H1 (cell line): ENCODE measurements around the gene ZSCAN4. TPM values are rescaled to one million over a fixed set of nuclear protein-coding genes. Genes with fewer than 3 reads are reported as not detected.

ENCODE experiments used
- CTCF ChIA-PET: fragments of 300-600 bp; sonication (Branson Sonifier 250); formaldehyde crosslinking; loops from one replicate; lab custom pipeline; 2021; ENCODE audit not compliant: partially characterized antibody; lab: Charles Lee
- POLR2A ChIA-PET: fragments of 300-600 bp; sonication (Branson Sonifier 250); formaldehyde crosslinking; loops from one replicate; lab custom pipeline; 2021; ENCODE audit warnings: inconsistent platforms; ENCODE audit not compliant: partially characterized antibody; lab: Charles Lee
- DNase-seq, 2 experiments: peaks; one replicate each; pipeline versions ENCODE4 v3.0.0 to v3.0.0-alpha.2; 2010 to 2022; ENCODE audit warnings: low spot score in 2 of 2, low read depth in 1 of 2, mixed read lengths in 1 of 2
- FAIRE-seq: peaks from 2 replicates; lab custom pipeline; 2011; peaks lifted over from hg19 to GRCh38; lab: Jason Lieb, UNC
- H2AFZ ChIP-seq: 2 replicates; pipeline ENCODE4 v1.8.1; 2012; ENCODE audit warnings: low read length, inconsistent platforms
- H2AK5ac ChIP-seq: 2 replicates; pipeline ENCODE4 v1.6.1; 2013; ENCODE audit warnings: low read depth, low read length
- H2BK120ac ChIP-seq: replicated peaks from 2 replicates; pipeline ENCODE3; 2013; ENCODE audit warnings: low read depth, low read length, inconsistent platforms
- H2BK12ac ChIP-seq: 2 replicates; pipeline ENCODE4 v1.6.1; 2013; ENCODE audit warnings: low read depth, low read length
- H2BK15ac ChIP-seq: 2 replicates; pipeline ENCODE4 v1.6.1; 2013; ENCODE audit warnings: low read length
- H2BK20ac ChIP-seq: 2 replicates; pipeline ENCODE4 v1.6.1; 2013; ENCODE audit warnings: low read length
- H2BK5ac ChIP-seq: 2 replicates; pipeline ENCODE4 v1.6.1; 2013; ENCODE audit warnings: low read depth, low read length
- H3K14ac ChIP-seq: 2 replicates; pipeline ENCODE4 v1.6.1; 2013; ENCODE audit warnings: inconsistent platforms; ENCODE audit not compliant: insufficient read length
- H3K18ac ChIP-seq: 2 replicates; pipeline ENCODE4 v1.6.1; 2013; ENCODE audit warnings: low read length; ENCODE audit errors: extremely low read depth
- H3K23ac ChIP-seq: 2 replicates; pipeline ENCODE4 v1.6.1; 2013; ENCODE audit warnings: inconsistent platforms; ENCODE audit not compliant: insufficient read length
- H3K23me2 ChIP-seq: 2 replicates; pipeline ENCODE4 v1.6.1; 2013; ENCODE audit warnings: low read depth, low read length
- H3K27ac ChIP-seq: 2 replicates; pipeline ENCODE4 v1.6.1; 2011; ENCODE audit warnings: low read depth, low read length, inconsistent platforms
- H3K27me3 ChIP-seq, 4 experiments: replicated peaks in 1 of 4; 1 replicate in 1 of 4; 2 replicates in 3 of 4; pipeline versions ENCODE4 v1.6.1 to v1.8.1; 2011 to 2013; ENCODE audit warnings: low read length in 3 of 4, mild to moderate bottlenecking in 3 of 4, inconsistent platforms in 2 of 4, mixed read lengths in 2 of 4, moderate library complexity in 1 of 4; ENCODE audit not compliant: control insufficient read depth in 3 of 4, insufficient read depth in 3 of 4; ENCODE audit errors: extremely low read depth in 1 of 4
- H3K36me3 ChIP-seq, 4 experiments: 2 replicates each; pipeline versions ENCODE4 v1.6.1 to v1.8.1; 2011 to 2013; ENCODE audit warnings: mild to moderate bottlenecking in 4 of 4, low read length in 3 of 4, moderate library complexity in 2 of 4, control low read depth in 1 of 4, inconsistent platforms in 1 of 4; ENCODE audit not compliant: insufficient read depth in 4 of 4, control insufficient read depth in 2 of 4
- H3K4ac ChIP-seq: replicated peaks from 2 replicates; pipeline ENCODE3; 2013; ENCODE audit warnings: low read length, low read depth, mixed read lengths, inconsistent platforms; ENCODE audit not compliant: insufficient read length
- H3K4me1 ChIP-seq, 4 experiments: replicated peaks in 1 of 4; 1 replicate in 1 of 4; 2 replicates in 3 of 4; pipeline versions ENCODE4 v1.6.1 to v1.8.1; 2011 to 2013; ENCODE audit warnings: low read length in 3 of 4, inconsistent platforms in 2 of 4, mixed read lengths in 1 of 4; ENCODE audit not compliant: insufficient read depth in 4 of 4, control insufficient read depth in 3 of 4
- H3K4me2 ChIP-seq, 2 experiments: 2 replicates each; pipeline versions ENCODE4 v1.6.1 to v1.8.1; 2011 to 2013; ENCODE audit warnings: low read depth in 2 of 2, low read length in 2 of 2, control low read depth in 1 of 2, inconsistent platforms in 1 of 2, mild to moderate bottlenecking in 1 of 2; ENCODE audit not compliant: insufficient read depth in 1 of 2
- H3K4me3 ChIP-seq, 4 experiments: fragments of 200-600, 300-600 bp in 1 of 4; sonication (generic), shearing (Covaris generic), sonication (Bioruptor Twin) in 1 of 4; 2 replicates each; pipeline versions ENCODE4 v1.5.1 to v1.8.1; 2011 to 2016; ENCODE audit warnings: low read length in 4 of 4, low read depth in 3 of 4, control low read depth in 2 of 4, inconsistent platforms in 2 of 4, mild to moderate bottlenecking in 2 of 4, mixed read lengths in 1 of 4, moderate library complexity in 1 of 4; ENCODE audit not compliant: insufficient read depth in 2 of 4; ENCODE audit errors: extremely low read depth in 1 of 4
- H3K56ac ChIP-seq: replicated peaks from 2 replicates; pipeline ENCODE3; 2013; ENCODE audit warnings: low read depth, mild to moderate bottlenecking, mixed read lengths, low read length, inconsistent platforms; ENCODE audit not compliant: insufficient read length
- H3K79me1 ChIP-seq: 2 replicates; pipeline ENCODE4 v1.6.1; 2013; ENCODE audit warnings: low read depth, low read length, control low read depth
- H3K79me2 ChIP-seq, 2 experiments: 2 replicates each; pipeline versions ENCODE4 v1.6.1 to v1.8.1; 2012 to 2013; ENCODE audit warnings: low read length in 2 of 2, mild to moderate bottlenecking in 2 of 2, inconsistent platforms in 1 of 2; ENCODE audit not compliant: insufficient read depth in 2 of 2, control insufficient read depth in 1 of 2
- H3K9ac ChIP-seq, 4 experiments: replicated peaks in 1 of 4; 1 replicate in 1 of 4; 2 replicates in 3 of 4; pipeline versions ENCODE4 v1.6.1 to v1.8.1; 2011 to 2013; ENCODE audit warnings: low read depth in 3 of 4, low read length in 3 of 4, control low read depth in 2 of 4, mild to moderate bottlenecking in 2 of 4, moderate library complexity in 2 of 4, inconsistent platforms in 1 of 4; ENCODE audit errors: extremely low read depth in 1 of 4
- H3K9me3 ChIP-seq, 2 experiments: 2 replicates each; pipeline versions ENCODE4 v1.6.1 to v1.8.1; 2012 to 2013; ENCODE audit warnings: mild to moderate bottlenecking in 2 of 2, moderate library complexity in 2 of 2, control low read depth in 1 of 2, inconsistent platforms in 1 of 2, low read depth in 1 of 2, low read length in 1 of 2, mixed read lengths in 1 of 2; ENCODE audit not compliant: insufficient read depth in 2 of 2
- H4K20me1 ChIP-seq, 2 experiments: replicated peaks in 1 of 2; 2 replicates each; pipeline versions ENCODE3 to v1.8.1; 2011 to 2013; ENCODE audit warnings: inconsistent platforms in 2 of 2, low read length in 2 of 2, mild to moderate bottlenecking in 1 of 2; ENCODE audit not compliant: insufficient read depth in 2 of 2, control insufficient read depth in 1 of 2
- H4K5ac ChIP-seq: 2 replicates; pipeline ENCODE4 v1.6.1; 2013; ENCODE audit warnings: low read length, low read depth, mixed read lengths, inconsistent platforms; ENCODE audit not compliant: insufficient read length
- H4K8ac ChIP-seq: 2 replicates; pipeline ENCODE4 v1.8.0; 2013; ENCODE audit warnings: mild to moderate bottlenecking, moderate library complexity, low read length, inconsistent platforms; ENCODE audit not compliant: insufficient read depth; ENCODE audit errors: extremely low read depth
- H4K91ac ChIP-seq: replicated peaks from 2 replicates; pipeline ENCODE3; 2013; ENCODE audit warnings: low read length, mixed read lengths, inconsistent platforms; ENCODE audit not compliant: insufficient read length
- BCL11A ChIP-seq, 2 experiments: IDR thresholded peaks; one replicate each; pipeline ENCODE4 v1.6.1; 2011; ENCODE audit warnings: low read depth in 2 of 2, low read length in 2 of 2, mild to moderate bottlenecking in 2 of 2
- HDAC6 ChIP-seq: IDR thresholded peaks from one replicate; pipeline ENCODE4 v1.7.1; 2012; ENCODE audit warnings: low read depth, mild to moderate bottlenecking, inconsistent platforms, low read length, moderate library complexity
- KDM4A ChIP-seq: IDR thresholded peaks from one replicate; pipeline ENCODE4 v1.7.1; 2012; ENCODE audit warnings: low read depth, mild to moderate bottlenecking, moderate library complexity, low read length, inconsistent platforms; ENCODE audit not compliant: severe bottlenecking
- PHF8 ChIP-seq: fragments of 200-600 bp; sonication (generic); conservative IDR thresholded peaks from 2 replicates; pipeline ENCODE4 v1.7.1; 2012; ENCODE audit warnings: low read depth, mild to moderate bottlenecking, inconsistent platforms, low read length, moderate library complexity
- POLR2A ChIP-seq, 2 experiments: IDR thresholded peaks; 1 replicate in 1 of 2; 2 replicates in 1 of 2; pipeline ENCODE4 v1.6.1; 2011; ENCODE audit warnings: low read depth in 2 of 2, low read length in 2 of 2, mild to moderate bottlenecking in 2 of 2; ENCODE audit errors: control extremely low read depth in 1 of 2
- RFX5 ChIP-seq: IDR thresholded peaks from 2 replicates; pipeline ENCODE4 v1.6.1; 2011; ENCODE audit warnings: low read depth, low read length, improper control_type of control experiment, borderline replicate concordance
- SIX5 ChIP-seq: IDR thresholded peaks from 2 replicates; pipeline ENCODE4 v1.6.1; 2011; ENCODE audit warnings: mild to moderate bottlenecking, low read depth, low read length
- SP1 ChIP-seq: IDR thresholded peaks from 2 replicates; pipeline ENCODE4 v1.6.1; 2011; ENCODE audit warnings: low read depth, low read length
- SP4 ChIP-seq: IDR thresholded peaks from 2 replicates; pipeline ENCODE4 v1.6.1; 2012; ENCODE audit warnings: low read length, inconsistent platforms
- SRF ChIP-seq: IDR thresholded peaks from 2 replicates; pipeline ENCODE4 v1.6.1; 2011; ENCODE audit warnings: mild to moderate bottlenecking, low read depth, low read length, moderate library complexity
- TAF1 ChIP-seq: IDR thresholded peaks from 2 replicates; pipeline ENCODE4 v1.6.1; 2011; ENCODE audit warnings: mild to moderate bottlenecking, low read depth, low read length
- TEAD4 ChIP-seq: IDR thresholded peaks from 2 replicates; pipeline ENCODE4 v1.6.1; 2012; ENCODE audit warnings: low read depth, low read length, inconsistent platforms, mixed read lengths
- YY1 ChIP-seq: IDR thresholded peaks from 2 replicates; pipeline ENCODE4 v1.6.1; 2011; ENCODE audit warnings: low read depth, mild to moderate bottlenecking, low read length
- WGBS, 2 experiments: shearing (Covaris generic) in 1 of 2; methylation state at CpG; one replicate each; pipeline versions ENCODE4 v1.1.6 to v1.1.7; 2013 to 2015; ENCODE audit warnings: low lambda C conversion rate in 2 of 2, mixed read lengths in 2 of 2, inconsistent platforms in 1 of 2, low coverage in 1 of 2, missing lambda C conversion rate in 1 of 2; ENCODE audit not compliant: insufficient replicate concordance in 2 of 2, insufficient coverage in 1 of 2, insufficient read length in 1 of 2; ENCODE audit errors: extremely low coverage in 1 of 2, missing lambda C conversion rate in 1 of 2; 5-methylcytosine and 5-hydroxymethylcytosine counted together
- polyA plus RNA-seq, 7 experiments: library from polyadenylated mRNA; depleted of rRNA in 3 of 7; stranded (reverse) in 5 of 7; unstranded in 2 of 7; fragments of >200 nt in 5 of 7; fragments of 200-250 nt in 2 of 7; gene quantifications; 1 replicate in 5 of 7; 2 replicates in 1 of 7; 4 replicates in 1 of 7; pipeline versions ENCODE4 v1.2.1 to v1.2.3, GENCODE V29; 2011 to 2013; ENCODE audit warnings: missing spikeins in 2 of 7, mixed read lengths in 2 of 7
- total RNA-seq: library from RNA; stranded (reverse); fragmentation: NEBNext Ultra II Directional; extraction: Animal tissue kit (Norgen Biotek cat#: 25700); gene quantifications from 2 replicates; pipeline ENCODE4 v1.2.1, GENCODE V29; 2021

ZSCAN4 gene
- total and polyA plus RNA-seq, 2 of the 8 experiments (the other 6 are each of a cell fraction or from before 2014, with no cell fraction given) = not detected

DNA sequence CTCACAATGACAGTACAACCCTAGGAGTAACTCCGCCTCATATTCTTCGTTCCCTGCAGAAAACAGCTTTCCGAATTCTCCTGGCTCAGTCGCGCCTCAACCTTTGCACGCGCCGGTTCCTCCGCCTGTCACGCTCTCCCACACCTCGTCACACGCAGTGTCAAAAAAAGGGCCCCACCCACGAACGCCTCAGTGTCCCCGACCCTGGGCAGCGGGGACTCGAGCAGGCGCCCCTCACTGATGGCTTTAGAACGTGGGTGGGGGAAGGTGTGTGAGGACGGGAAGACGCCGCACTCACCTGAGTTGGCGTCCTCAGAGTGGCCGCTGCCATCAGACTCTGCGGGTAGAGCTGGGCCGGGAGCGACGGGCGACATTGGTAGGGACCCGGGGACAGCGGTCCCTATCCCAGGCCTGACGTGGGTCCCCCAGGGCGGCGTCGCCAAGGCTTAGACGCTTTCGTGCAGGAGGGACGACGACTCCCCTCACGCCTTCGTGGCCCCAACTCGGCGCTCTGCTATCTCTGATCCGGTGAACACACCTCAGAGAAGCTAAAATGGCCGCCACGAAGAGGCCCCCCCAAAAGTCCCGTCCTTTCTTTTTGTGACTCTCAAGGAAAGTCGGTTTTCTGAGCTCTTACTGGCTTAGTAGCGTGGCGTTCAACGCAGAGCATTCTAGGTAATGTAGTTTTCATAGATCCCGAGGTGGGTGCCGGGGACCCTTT is 40.1 kb downstream of the ZSCAN4 start, which contains the start of gene ZNF154:
ZNF154 (minus strand) TSS at position 564 of the 721 bp plus-strand sequence; CDS start at position 331, 233 bp downstream.
- no peak within 1 kb of the TSS; the same call in 1 of the 2 replicates for H2AK5ac ChIP-seq
- peaks cover 13% of the 10 kb centered on the region for H3K23me2 ChIP-seq
- peak within 1 kb of the TSS; percentile 84 to 92 for H3K4me2 ChIP-seq
- POLR2A ChIA-PET = interaction anchor here (0.6 to 6.0 kb wide), 37 partner anchors 8 to 445 kb away, joined by 3 to 51 read pairs (median 4); partner anchors contain the start of genes ZIK1, ZNF134, ZNF211 and ZNF416
- FAIRE-seq = peak; percentile 94
- H2BK20ac ChIP-seq = no peak within 1 kb of the TSS
- H3K27ac ChIP-seq = peak within 1 kb of the TSS; percentile 95
- peak within 1 kb of the TSS; percentile 87 for H3K56ac ChIP-seq
- H2BK12ac ChIP-seq = no peak within 1 kb of the TSS
- no peak within 1 kb of the TSS for H3K14ac ChIP-seq
- H3K27me3 ChIP-seq = no peaks in the 10 kb centered on the region
- no peak within 1 kb of the TSS for H2BK15ac ChIP-seq
- H3K9me3 ChIP-seq = no peaks in the 10 kb centered on the region
- H4K20me1 ChIP-seq = peaks cover 0 to 15% of the 10 kb centered on the region in 2 experiments
- peak within 1 kb of the TSS; percentile 92; the same call in 1 of the 2 replicates for H4K8ac ChIP-seq
- peaks cover 31% of the 10 kb centered on the region for H3K79me1 ChIP-seq
- 1% methylated on average over 53 of the region's 53 CpGs; no CpG with 5 or more reads in 1 of the 2 experiments for WGBS, 2 experiments
- H3K4me1 ChIP-seq = peaks cover 0 to 9% (median 4%) of the 10 kb centered on the region in 4 experiments; a peak in 5 of 7 replicates
- peak within 1 kb of the TSS; percentile 86 for H3K4ac ChIP-seq
- peak within 1 kb of the TSS; percentile 85 for H2AFZ ChIP-seq
- peak within 1 kb of the TSS; percentile 91 for H4K5ac ChIP-seq
- peak within 1 kb of the TSS; percentile 95 for H2BK5ac ChIP-seq
- H3K79me2 ChIP-seq = peaks cover 12 to 47% of the 10 kb centered on the region in 2 experiments
- H3K4me3 ChIP-seq = peak within 1 kb of the TSS; percentile 91 to 97 (median 94)
- peak within 1 kb of the TSS; percentile 75 to 96 (median 94) for H3K9ac ChIP-seq
- no peak within 1 kb of the TSS for H2BK120ac ChIP-seq
- peak within 1 kb of the TSS; percentile 72 for H4K91ac ChIP-seq
- peak; percentile 65 to 81 for DNase-seq
- peak within 1 kb of the TSS; percentile 90 for H3K18ac ChIP-seq
- no peak within 1 kb of the TSS for H3K23ac ChIP-seq
- CTCF ChIA-PET = interaction anchor here (0.6 to 1.1 kb wide), 5 partner anchors 23 to 111 kb away, joined by 3 to 4 read pairs (median 3); partner anchors contain the start of gene ZNF551
- H3K36me3 ChIP-seq = peaks cover 0 to 12% (median 11%) of the 10 kb centered on the region in 4 experiments; a peak in 6 of 8 replicates
- TF ChIP-seq TAF1 (peak; percentile 81), SRF (no peak), SIX5 (peak; percentile 74), HDAC6 (no peak), PHF8 (peak; percentile 88), RFX5 (no peak), SP1 (peak; percentile 34; the same call in 1 of the 2 replicates), BCL11A (IDR thresholded peaks at IDR 0.05; ENCODE audit: low read depth in 2 of 2, low read length in 2 of 2) (no peak), SP4 (no peak), KDM4A (peak; percentile 73), YY1 (peak; percentile 98), POLR2A (IDR thresholded peaks at IDR 0.05; ENCODE audit: control extremely low read depth in 1 of 2, low read depth in 2 of 2, low read length in 2 of 2) (peak; percentile 53 to 92), TEAD4 (0 out of 2 replicates have a peak, but pooled peaks have one; percentile 1)
